Stimulated activated CD4-positive, alpha-beta T cell treated with anti-CD3 and anti-CD28 coated beads, TNF-alpha, amount 100 ng/mL, for 24 hours (primary cell): ENCODE measurements around the gene LRRC40.
"Not testable (repeated sequence)": the region's sequence is repeated elsewhere in the genome, so short reads cannot be mapped to it uniquely, and the experiment has no call there.

ENCODE experiments used
- DNase-seq, 3 experiments: peaks; one replicate each; pipeline ENCODE4 v3.0.0-alpha.2; 2020; ENCODE audit warnings: low read depth in 3 of 3

The LRRC40 gene

DNA sequence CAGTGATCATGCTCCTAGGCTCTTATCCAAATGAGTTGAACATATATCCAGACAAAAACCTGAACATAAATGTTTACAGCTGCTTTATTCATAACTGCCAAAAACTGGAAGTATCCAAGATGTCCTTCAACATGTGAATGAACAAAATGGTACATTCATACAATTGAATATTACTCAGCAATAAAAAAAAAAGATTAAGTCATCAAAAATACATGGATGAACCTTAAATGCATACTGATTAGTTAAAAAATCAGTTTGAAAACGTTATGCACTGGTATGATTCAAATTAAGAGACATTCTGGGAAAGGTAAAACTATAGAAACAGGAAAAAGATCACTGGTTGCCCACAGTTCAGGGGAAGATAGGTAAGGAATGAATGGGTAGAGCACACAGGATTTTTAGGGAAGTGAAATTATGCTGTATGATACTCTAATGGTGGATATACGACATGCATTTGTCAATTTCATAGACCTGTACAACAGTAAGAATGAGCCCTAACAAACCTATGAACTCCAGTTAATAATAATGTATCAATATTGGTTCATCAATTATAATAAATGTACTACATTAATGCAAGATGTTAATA, 3.1 kb downstream of the LRRC40 start:
- DNase-seq = no peak

DNA sequence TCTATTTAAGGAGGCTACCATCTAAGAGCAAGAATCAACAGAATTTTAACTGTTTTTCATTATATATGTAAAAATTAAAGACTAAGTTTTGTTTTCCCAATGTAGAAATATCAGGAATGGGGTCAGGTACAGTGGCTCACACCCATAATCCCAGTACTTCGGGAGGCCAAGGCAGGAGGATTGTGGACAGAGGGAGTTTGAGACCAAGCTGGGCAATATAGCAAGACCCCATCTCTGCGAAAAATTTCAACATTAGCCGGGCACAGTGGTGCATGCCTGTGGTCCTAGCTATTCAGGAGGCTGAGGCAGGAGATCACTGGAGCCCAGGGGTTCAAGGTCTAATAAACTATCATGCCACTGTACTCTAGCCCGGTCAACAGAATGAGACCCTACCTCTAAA, 5.3 kb downstream of the LRRC40 start:
- DNase-seq = no peak

DNA sequence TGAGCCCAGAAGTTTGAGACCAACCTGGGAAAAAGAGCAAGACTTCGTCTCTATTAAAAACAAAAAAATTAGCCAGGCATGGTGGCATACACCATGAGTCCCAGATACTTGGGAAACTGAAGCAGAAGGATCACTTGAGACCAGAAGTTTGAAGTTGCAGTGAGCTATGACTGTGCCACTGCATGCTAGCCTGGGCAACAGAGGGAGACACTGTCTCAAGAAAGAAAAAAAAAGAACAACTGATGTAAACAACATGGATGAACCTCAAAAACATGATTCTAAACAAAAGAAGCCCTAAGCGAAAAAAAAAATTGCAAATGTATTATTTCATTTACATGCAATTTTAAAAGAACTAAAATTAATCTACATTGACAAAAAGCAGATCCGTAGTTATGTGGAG, 9.0 kb downstream of the LRRC40 start:
- no peak for DNase-seq

DNA sequence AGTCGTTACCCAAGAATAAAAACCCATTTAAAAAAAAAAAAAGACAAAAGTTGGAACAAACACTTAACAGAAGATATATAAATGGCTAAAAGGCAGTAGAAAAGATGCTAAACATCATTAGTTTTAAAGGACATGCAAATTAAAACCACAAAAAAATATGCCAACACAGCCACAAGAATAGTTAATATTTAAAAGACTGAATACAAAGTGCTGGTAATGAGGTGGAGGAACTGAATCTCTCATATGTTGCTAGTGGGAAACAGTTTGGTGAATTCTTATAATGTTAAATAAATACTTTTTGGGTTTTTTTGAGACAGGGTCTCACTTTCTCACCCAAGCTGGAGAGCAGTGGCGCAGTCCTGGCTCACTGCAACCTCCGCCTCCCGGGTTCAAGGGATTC, 10.0 kb downstream of the LRRC40 start:
- DNase-seq = no peak

DNA sequence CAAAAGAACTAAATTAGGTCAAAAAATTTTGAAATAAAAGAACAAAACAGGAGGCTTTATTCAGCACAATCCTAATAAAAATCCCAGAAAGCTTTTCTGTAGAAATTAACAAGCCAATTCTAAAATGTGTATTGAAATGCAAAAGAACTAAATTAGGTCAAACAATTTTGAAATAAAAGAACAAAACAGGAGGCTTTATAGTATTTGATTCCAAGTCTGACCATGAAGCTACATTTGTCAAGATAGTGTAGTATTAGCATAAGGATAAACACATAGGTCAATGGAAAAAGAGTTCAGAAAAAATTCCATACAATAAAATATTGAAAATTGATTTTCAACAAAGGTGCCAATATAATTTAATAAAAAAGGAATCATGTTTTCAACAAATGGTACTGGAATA, 10.8 kb downstream of the LRRC40 start:
- no peak for DNase-seq

DNA sequence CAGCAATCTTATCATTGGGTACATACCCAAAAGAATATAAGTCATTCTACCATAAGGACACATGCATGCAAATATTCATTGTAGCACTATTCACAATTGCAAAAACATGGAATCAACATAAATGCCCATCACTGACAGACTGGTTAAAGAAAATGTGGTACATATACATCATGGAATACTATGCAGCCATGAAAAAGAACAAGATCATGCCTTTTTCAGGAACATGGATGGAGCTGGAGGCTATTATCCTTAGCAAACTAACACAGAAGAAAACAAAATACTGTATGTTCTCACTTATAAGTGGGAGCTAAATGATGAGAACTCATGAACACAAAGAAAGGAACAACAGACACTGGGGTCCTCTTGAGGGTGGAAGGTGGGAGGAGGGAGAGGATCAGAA, 12.9 kb downstream of the LRRC40 start:
- DNase-seq = not testable (repeated sequence)

DNA sequence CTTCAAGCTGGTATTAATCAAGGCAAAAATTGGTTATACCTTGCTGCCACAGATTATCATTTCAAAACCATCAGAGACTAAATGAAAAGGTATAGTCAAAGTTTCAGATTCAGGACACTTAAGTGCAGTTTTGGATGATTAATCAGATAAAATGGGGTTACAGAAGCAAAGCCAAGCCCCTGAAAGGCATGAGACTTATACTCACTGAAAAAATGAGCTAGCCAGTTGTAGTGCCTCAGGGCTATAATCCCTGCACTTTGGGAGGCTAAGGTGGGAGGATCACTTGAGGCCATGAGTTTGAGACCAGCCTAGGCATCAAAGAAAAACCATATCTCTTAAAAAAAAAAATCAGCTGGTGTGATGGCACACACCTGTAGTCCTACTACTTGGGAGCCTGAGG, 15.2 kb downstream of the LRRC40 start:
- no peak for DNase-seq

DNA sequence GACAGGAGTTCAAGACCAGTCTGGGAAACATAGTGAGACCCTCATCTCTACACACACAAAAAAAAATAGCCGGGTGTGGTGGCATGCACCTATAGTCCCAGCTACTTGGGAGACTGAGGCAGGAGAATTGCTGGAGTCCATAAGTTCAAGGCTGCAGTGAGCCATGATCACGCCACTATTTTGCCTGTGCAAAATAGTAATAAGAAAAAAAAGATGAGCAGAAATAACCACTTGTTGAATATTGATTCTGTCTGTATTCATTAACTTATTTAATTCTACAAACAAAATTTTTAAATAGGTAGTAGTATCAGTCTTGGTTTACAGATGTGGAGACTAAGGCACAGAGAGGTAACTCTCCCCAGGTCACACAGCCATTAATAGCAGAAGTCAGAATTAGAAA, 16.9 kb downstream of the LRRC40 start:
- DNase-seq = no peak

DNA sequence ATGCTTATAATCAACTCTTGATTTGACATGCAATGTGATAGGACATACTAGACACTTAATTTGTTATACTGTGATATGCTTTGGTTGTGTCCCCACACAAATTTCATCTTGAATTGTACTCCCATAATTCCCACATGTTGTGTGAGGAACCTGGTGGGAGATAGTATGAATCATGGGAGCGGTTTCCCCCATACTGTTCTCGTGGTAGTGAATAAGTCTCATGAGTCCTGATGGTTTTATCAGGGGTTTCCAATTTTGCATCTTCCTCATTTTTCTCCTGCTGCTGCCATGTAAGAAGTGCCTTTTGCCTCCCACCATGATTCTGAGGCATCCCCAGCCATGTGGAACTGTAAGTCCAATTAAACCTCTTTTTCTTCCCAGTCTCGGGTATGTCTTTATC, 20.2 kb downstream of the LRRC40 start:
- not testable (repeated sequence) for DNase-seq

DNA sequence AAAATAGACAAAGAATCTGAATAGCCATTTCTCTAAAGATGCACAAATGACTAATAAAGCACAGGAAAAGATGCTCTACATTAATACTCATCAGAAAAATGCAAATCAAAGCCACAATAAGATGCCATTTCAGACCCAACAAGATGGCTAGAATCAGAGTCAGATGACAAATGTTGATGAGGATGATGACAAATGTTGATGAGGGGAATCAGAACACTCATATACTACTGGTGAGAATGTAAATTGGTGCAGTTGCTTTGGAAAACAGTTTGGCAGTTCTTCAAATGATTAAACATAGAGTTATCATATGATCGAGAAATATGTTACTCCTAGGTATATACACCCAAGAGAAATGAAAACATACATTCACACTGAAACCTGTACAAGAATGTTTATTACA, 33.9 kb downstream of the LRRC40 start:
- DNase-seq = no peak

DNA sequence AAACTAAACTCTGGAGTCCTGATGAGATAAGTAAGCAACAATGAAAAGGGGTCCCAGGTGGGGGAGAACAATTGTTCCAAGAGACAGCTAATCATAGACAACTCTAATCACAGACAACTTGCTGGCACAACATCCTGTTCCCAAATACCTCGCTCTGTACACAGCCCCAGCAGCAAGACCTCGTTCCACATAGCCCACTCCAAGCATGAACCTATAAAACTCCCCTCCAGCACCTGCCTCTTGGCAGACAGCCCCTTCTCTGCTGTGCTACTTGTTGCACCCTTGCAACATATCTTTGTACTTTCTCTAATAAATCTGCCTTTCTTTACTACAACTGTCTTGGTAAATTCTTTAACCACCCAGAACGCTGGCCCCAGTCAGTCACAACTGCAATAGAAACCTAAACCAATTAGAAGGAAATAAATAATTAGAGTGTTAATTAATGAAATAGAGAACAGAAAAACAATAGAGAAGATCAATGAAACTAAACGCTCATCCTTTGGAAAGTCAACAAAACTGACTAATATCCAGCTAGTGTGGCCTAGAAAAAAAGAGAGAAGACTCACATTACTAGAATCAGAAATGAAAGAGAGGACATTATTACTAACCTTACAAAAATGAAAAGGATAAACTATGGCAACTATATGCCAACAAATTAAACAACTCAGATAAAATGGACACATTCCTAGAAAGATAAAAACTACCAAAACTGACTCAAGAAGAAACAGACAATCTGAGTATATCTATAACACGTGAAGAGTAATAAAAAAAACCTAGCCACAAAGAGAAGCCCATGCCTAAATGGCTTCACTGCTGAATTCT, 36.1 kb downstream of the LRRC40 start:
- DNase-seq = no peak

DNA sequence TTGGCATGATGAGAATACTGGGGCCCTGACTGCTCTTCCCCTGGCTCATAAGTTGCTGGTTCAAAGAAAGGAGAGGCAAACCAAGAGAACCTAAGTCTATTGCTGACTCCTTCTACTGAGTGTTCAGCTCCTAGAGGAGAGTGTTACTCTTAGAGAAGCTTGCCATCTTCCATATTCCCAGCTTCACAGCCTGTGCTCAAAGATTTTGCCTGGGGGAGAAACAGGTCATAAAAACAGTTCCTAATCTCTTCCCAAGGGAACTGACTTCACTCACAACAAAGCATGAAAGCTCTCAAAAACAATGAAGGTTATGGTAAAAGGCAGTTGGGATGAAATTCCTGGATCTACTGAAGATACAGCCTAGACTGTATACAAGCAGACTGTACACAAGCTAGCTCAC, 37.1 kb downstream of the LRRC40 start:
- no peak for DNase-seq

DNA sequence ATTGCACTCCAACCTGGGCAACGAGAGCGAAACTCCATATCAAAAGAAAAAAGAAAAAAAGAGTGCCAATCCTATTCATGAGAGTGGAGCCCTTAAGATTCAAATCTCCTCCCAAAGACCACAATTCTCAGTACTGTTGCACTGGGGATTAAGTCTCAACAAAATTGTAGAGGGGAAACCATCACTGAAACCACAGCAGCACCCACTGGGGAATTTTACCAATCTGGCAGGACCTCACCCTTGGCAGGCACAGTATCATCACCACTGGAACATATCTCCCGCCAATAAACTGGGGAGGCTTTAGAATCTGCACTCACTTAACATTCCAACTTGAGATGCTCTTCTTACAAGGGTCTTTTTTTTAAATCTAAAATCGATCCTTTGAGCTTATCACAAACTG, 41.0 kb downstream of the LRRC40 start:
- DNase-seq = no peak

DNA sequence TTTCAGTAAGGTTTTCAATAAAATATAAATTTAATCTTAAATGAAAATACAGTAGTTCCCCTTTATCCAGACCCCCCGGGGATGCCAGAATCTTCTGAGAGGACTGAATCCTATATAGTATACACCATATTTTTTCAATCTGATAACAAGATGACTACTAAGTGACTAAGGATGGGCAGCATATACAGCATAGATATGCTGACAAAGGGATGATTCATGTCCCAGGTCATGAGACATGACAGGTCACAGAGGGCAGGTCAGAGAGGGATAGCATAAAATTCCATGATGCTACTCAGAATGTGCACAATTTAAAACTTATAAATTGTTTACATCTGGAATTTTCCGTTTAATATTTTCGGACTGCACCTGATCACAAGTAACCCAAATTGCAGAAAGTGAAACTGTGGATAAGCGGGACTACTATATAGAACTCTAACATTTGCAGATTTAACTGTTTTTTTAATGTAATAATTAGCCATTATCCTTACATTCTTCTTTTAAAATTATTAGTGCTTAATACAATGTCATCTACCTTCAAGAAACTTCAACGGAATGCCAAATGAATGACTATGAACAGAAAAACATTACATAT, 48.8 kb downstream of the LRRC40 start:
- no peak for DNase-seq

DNA sequence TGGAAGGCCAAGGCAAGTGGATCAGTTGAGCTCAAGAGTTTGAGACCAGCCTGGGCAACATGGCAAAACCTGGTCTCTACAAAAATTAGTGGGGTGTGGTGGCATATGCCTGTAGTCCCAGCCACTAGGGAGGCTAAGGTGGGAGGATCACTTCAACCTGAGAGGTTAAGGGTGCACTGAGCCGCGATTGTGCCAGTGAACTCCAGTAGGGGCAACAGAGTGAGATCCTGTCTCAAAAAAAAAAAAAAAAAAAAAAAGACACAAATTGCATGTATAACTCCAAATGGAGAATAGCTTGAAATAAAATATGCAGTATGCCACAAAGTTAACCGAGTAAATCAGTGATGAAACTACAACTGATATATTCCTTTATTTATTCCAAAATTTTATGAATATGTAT, 51.6 kb downstream of the LRRC40 start:
- DNase-seq = no peak

DNA sequence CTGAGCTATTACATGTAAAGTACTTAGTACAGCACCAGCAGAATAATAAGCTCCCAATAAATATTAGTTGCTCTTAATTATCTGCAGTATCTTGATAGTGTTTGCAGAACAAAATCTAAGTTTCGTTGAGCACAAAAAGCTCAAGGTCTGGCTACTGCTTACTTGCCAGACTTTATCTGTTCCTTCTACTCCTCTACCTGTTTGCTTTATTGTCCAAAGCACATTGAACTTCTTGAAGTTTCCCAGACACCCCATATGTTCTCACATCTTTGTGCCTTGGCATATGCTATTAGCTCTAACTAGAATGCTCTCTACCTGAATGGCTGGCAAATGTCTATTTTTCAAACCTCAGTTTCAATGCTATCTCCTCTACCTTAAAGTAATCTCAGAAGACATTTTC, 54.9 kb downstream of the LRRC40 start:
- no peak for DNase-seq

DNA sequence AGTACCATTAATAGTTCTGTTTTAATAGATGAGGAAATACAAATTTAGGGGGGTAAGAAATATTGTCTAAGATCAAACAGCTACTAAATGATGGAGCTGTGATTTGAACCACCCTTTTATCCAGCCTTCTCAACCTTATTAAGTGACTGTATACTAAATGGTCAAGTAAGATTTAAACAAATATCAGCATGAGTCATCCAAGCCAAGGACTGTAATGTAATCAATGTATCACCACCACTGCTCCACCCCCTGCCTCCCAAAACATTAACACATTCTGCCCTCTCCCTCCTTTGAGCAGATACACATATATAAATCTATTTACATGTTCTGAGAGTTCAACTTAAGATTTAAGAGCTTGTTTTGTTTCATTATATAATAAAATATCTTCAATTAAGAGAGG, 58.9 kb downstream of the LRRC40 start:
- DNase-seq = no peak

DNA sequence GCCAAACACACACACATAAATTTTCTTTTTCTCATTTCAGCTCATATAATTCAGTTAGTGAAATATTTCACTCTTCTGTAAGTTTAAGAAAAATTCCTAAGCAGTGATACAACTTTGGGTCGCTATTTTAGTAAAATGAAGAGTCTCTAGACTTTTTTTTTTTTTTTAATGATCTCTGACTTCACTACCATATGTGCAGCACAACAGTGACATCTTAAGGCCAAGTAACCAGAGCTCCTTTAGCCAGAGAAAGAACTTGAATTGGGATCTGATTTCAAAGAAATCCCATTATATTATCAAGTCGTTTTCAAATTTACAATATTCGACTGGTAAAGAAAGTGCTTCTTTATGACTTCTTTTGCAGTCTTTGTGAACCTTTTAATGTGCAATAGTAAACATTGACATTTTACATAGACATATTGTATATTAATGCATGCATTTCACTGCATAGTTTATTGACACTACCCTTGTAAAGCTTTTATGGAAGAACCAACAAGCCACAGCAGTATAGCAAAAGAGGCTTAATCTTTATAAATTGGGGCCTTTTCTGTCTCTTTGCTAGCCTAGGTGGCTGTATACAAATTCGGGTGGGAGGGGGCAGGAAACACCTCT, 62.2 kb downstream of the LRRC40 start:
- no peak for DNase-seq

DNA sequence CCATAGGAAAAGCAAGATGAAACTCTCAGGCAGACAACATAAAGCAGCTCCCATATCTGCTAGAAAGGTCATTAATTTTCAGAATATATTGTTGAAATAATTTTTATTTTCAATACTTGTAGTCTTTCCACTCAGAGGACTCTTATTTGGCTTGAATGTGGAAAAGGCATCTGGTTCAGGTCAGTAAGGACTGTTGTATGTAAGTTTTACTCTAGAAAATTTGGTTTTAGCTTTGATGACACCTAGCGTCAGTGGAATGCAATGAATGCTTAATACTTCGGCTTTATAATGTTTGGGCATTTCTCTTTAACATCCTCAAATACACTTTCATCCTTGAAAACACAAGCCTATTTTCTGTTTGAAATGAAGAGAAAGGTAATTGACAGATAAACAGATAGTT, 63.3 kb downstream of the LRRC40 start:
- no peak for DNase-seq

DNA sequence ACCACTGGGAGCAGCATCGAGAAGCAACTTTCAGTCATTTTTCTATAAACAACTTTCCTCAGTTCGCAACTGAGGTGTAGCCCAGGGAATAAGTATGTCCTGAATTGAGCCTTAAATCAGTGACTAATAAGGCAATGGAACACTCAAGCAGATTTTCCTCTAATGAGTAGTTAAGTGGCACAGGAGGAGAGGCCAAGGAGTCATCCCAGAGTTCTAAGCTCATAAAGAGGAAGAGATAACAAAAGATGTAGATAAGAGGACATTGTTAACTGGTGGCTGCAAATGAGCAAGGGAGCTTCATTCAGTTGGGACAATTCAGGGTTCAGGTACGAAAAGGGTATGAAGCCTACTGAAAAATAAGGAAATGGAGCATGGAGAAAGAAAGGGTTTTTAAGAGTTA, 64.5 kb downstream of the LRRC40 start:
- no peak for DNase-seq

DNA sequence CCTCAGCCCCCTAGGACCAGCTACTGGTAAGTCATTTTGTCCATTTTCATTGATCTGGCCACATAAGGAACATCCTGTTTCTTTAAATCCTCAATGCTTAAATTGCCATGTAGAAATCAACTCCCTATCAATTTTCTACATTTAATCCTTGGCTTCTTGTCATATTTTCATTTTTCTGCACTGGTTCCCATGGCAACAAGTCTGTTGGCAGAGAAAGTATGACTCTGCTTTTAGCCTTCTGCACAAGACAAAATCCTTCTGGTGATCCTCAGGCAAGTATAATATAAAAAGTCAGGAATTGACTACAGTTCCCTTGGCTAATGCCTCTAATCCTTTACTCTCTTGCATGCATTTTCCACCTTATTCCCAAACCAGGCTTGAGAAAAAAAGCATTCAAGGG, 65.0 kb downstream of the LRRC40 start:
- DNase-seq = no peak

DNA sequence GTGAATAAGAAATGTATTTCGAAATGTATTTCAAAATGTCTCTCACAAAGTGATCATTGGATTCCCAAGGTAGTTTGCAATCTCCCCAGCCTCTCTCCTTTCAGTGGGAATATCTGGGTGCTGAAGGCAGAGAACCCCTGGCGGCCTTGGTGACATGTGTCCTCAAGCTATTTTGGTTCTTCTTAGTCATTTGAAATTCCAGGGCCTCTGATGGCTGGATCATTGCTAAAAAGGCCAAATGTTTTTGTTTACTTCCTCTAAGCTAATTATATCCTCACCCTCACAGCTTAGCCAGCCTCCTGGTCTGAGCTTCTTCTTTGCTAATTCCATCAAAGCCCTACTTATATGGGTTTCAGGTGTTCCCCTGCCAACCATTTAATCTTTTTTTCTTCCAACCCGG, 71.2 kb downstream of the LRRC40 start:
- no peak for DNase-seq

DNA sequence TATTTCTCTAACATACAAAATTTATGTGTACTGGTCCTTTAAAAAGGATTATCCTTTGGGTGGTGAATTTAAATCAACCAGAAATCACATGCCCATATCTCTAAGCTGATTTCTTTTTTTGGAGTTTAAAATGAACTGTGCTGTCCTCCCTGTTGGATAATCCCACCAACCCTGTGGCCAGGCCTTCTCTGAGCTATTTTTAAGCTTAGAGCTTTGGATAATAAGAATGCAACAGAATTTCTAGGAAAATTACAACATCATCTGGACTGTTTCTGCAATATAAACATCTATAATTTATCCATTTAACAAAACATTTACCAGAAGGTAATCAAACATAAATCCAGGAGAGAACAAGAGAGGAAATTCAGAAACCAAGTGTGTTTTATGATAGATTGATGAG, 88.3 kb downstream of the LRRC40 start:
- no peak for DNase-seq
